HFF-Myc (cell line): ENCODE measurements around the gene CDS1.

Source experiments
- DNase-seq: peaks from one replicate; pipeline ENCODE4 v3.0.0-alpha.2; 2011; ENCODE audit warnings: low read depth; ENCODE audit errors: extremely low read depth
- H3K4me3 ChIP-seq: replicated peaks from 2 replicates; pipeline ENCODE4 v1.5.1; 2011; ENCODE audit warnings: low read depth, mild to moderate bottlenecking, control low read depth, low read length
- CTCF ChIP-seq: IDR thresholded peaks from 2 replicates; pipeline ENCODE4 v1.5.1; 2012; ENCODE audit warnings: mild to moderate bottlenecking, low read depth, low read length, control low read depth; ENCODE audit errors: missing control alignments

CDS1 gene

GRCh38 chr4:84666439-84666838 lies 83.5 kb downstream of the CDS1 start:
- H3K4me3 ChIP-seq, result no peak overlapping the region
- TF ChIP-seq CTCF, result no peak
- DNase-seq, result no peak

DNA sequence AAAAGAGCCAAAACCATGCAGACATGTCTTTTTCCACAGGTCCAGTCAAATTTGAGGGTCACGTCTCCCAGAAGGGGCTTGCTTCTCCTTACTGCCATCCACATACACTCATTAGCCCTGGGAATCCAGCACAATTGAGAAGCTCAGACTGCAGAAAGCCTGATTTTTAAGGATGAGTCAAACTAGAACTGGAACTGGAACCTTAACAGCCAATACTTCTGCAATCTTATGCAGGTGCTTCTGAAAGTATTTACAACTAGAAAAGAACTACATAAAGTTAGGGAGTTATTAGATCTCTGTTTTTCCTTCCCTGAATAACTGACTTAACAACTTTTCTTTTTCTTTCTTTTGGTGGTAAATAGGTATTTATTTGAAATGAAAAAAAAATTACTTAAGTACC lies 86.3 kb downstream of the CDS1 start:
- TF ChIP-seq CTCF, result no peak
- no peak overlapping the region for H3K4me3 ChIP-seq
- DNase-seq, result no peak

DNA sequence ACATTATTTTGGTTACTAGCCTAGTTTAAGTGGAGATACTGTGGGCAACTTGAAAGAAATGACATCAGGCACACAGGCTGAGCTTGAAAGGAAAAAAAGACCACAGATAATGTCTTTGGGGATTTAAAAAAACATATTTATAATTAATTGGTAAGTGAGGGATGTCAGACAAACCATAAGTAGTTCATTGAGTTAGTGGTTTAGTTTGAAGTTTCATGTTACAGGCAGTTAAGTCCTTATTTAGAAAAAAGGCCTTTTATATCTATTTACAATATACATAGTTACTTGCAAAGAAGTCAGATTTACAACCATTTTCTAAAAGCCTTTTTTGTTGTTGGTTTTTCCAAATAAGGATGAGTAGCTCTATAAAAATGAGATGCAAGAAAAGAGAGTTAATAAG lies 89.2 kb downstream of the CDS1 start:
- TF ChIP-seq CTCF, result no peak
- H3K4me3 ChIP-seq, result no peak overlapping the region
- DNase-seq, result no peak

DNA sequence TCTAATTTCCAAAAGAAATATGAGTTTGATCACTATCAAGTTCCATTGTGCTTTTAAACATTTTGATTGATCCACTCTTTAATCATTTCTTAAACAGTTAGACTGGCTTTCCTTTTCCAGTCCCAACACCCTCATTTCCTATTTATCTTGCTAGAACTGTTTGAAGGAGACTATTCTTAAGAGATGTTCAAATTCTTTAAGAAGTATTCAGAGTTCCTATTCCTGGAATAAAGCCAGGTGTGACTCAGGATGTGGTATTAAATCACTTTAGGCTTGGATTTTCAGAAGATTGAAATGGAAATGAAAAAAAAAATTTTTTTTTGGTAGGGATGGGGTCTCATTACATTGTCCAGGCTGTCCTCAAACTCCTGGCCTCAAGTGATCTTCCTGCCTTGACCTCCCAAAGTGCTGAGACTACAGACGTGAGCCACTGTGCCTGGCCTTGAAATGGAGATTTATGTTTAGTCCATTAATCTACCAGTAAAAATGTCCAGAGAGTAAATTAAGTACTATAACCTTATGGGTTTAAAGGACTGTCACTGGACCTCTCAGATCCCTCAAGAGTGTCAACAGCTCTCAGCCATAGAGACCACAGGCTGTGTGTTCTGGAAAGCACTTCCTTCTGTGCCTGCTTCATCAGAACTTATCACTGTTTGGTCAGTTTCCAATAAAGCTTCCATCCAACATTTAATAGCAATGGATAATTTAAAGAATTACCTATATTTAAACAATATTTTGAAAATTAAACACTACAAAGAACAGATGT lies 90.7 kb downstream of the CDS1 start:
- TF ChIP-seq CTCF, result no peak
- DNase-seq, result peak; percentile 81
- H3K4me3 ChIP-seq, result no peak overlapping the region

DNA sequence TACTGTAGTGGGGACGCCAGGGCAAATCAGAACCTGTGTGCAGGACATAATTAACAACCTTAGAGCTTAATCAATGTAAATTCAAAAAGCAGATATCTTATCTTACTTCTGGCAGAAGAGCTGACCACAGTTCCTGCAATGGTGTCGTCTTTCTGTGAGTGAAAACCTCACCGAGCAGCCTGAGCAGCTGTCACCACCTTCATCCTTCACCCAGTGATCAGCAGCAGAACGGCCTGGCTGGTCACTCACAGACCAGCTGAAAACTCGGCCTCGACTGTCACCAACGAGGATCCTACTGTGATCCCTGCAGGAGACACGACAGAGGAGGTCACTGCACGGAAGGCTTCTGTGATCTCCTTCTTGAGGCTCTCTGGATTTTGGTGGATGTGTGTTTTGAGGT lies 94.2 kb downstream of the CDS1 start:
- no peak overlapping the region for H3K4me3 ChIP-seq
- TF ChIP-seq CTCF, result no peak
- no peak for DNase-seq

DNA sequence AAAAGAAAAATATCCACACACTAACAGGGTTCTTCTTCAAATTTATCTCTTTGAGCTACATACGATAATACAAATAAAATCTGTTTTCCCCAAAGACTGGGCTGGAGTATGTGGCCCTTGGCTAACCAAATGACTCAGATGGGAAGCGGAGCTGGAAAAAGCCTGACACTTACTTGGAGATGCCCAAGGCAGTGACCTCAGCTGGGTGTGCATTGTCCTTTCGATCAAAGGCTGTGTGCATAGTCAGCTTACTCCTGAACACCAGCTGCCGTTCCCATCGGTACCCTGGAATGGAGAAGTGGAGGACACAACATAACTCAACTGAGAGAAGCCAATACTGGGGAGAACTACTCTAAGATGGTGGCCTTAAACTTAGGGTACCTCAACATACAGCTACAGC lies 95.1 kb downstream of the CDS1 start:
- H3K4me3 ChIP-seq, result no peak overlapping the region
- no peak for TF ChIP-seq CTCF
- no peak for DNase-seq
